Measurements from ENCODE around the gene MMP24OS.

DNA sequence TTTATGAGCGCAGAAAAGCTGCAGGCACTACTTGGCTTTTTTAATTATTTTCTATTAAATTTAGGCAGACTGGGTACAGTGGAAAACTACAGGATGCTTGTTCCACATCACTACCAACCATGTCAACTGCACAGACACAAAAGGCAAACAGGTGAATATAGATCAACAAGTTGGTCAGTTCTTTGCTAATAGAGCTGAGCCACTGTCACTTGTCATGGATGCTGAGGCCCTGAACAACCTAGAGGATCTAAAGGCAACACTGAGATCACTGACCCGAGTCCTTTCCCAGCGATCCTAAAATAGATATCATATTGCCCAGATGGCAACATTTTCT, 48.8 kb upstream of the MMP24OS start:
- TF ChIP-seq, protein P1, sequence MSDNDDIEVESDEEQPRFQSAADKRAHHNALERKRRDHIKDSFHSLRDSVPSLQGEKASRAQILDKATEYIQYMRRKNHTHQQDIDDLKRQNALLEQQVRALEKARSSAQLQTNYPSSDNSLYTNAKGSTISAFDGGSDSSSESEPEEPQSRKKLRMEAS (IDR thresholded peaks at IDR 0.05) = no peak
- TF ChIP-seq ATF3 (IDR thresholded peaks at IDR 0.05) = no peak
- no peak for TF ChIP-seq FOXA1 (IDR thresholded peaks at IDR 0.05)
- no peak for TF ChIP-seq GABPA (IDR thresholded peaks at IDR 0.05 in 1 of 2, conservative IDR thresholded peaks at IDR 0.05 in 1 of 2)
- TF ChIP-seq CTCF (IDR thresholded peaks at IDR 0.05; ENCODE audit: low read depth, low read length, missing input control) = no peak
- no peak for TF ChIP-seq ZBTB33 (IDR thresholded peaks at IDR 0.05)
- no peak for TF ChIP-seq RAD21 (IDR thresholded peaks at IDR 0.05)
- no peak for TF ChIP-seq REST (IDR thresholded peaks at IDR 0.05)
